ENCODE results near the gene HNRNPK. TPM values are rescaled to one million over a fixed set of nuclear protein-coding genes. Genes with fewer than 3 reads are reported as not detected.
A peak's percentile ranks its signal among the peaks of the same experiment; 100 is the strongest.

The HNRNPK gene
- total and polyA plus RNA-seq, 2 of the 13 experiments (the other 11 are each of a cell fraction or from before 2014, with no cell fraction given) = 321 to 712 TPM

DNA sequence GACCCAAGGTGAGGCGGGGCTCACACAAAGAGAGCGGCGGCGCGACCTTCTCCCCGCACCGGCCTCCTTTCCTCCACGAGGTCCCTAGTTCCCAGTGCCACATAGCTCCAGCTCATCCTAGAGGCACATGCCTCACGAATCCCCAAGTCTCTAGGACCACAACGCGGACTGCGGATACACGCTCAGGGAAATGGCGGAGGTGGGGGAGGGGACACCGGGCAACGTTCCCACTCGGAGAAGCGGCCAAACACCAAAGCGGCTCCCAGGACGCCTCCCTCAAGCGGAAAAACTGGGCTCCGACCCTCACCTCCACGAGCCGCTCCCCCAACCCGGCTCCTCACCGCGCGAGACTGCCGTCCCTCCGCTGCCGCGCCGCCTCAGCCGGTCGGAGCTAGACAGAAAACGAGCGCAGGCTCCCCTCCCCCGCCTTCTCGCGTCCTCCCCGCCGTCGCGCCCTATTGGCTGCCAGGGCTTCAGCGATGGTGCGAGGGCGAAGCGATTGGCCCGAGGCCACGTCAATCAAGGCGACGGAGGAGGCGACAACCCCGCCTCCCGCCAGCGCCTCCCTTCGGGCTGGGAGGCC, at the start of gene HNRNPK (continued):
- TF ChIP-seq TOE1 (CRISPR knock-in tag; IDR thresholded peaks at IDR 0.05) = no peak; the same call in 1 of the 2 replicates
- TF ChIP-seq, protein P1, sequence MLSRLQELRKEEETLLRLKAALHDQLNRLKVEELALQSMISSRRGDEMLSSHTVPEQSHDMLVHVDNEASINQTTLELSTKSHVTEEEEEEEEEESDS (CRISPR knock-in tag; IDR thresholded peaks at IDR 0.05; ENCODE audit: borderline replicate concordance) = no peak
- TF ChIP-seq ZFP62 (CRISPR knock-in tag; IDR thresholded peaks at IDR 0.05) = no peak
- TF ChIP-seq HOXA7 (CRISPR knock-in tag; IDR thresholded peaks at IDR 0.05) = 0 out of 2 replicates have a peak, but pooled peaks have one; percentile 15
- TF ChIP-seq DPF2 (CRISPR knock-in tag; IDR thresholded peaks at IDR 0.05; ENCODE audit: borderline replicate concordance, low read depth) = no peak
- no peak for TF ChIP-seq ZNF530 (CRISPR knock-in tag; IDR thresholded peaks at IDR 0.05; ENCODE audit: low read depth)
- TF ChIP-seq ZNF572 (CRISPR knock-in tag; IDR thresholded peaks at IDR 0.05) = no peak
- TF ChIP-seq HIC2 (CRISPR knock-in tag; IDR thresholded peaks at IDR 0.05; ENCODE audit: low read depth) = peak; percentile 12
- TF ChIP-seq REL (CRISPR knock-in tag; conservative IDR thresholded peaks at IDR 0.05) = no peak
- TF ChIP-seq NAIF1 (CRISPR knock-in tag; IDR thresholded peaks at IDR 0.05; ENCODE audit: borderline replicate concordance) = no peak
- no peak for TF ChIP-seq GPBP1L1 (CRISPR knock-in tag; IDR thresholded peaks at IDR 0.05)
- no peak for TF ChIP-seq KLF15 (CRISPR knock-in tag; IDR thresholded peaks at IDR 0.05; ENCODE audit: borderline replicate concordance)
- TF ChIP-seq, protein P2, sequence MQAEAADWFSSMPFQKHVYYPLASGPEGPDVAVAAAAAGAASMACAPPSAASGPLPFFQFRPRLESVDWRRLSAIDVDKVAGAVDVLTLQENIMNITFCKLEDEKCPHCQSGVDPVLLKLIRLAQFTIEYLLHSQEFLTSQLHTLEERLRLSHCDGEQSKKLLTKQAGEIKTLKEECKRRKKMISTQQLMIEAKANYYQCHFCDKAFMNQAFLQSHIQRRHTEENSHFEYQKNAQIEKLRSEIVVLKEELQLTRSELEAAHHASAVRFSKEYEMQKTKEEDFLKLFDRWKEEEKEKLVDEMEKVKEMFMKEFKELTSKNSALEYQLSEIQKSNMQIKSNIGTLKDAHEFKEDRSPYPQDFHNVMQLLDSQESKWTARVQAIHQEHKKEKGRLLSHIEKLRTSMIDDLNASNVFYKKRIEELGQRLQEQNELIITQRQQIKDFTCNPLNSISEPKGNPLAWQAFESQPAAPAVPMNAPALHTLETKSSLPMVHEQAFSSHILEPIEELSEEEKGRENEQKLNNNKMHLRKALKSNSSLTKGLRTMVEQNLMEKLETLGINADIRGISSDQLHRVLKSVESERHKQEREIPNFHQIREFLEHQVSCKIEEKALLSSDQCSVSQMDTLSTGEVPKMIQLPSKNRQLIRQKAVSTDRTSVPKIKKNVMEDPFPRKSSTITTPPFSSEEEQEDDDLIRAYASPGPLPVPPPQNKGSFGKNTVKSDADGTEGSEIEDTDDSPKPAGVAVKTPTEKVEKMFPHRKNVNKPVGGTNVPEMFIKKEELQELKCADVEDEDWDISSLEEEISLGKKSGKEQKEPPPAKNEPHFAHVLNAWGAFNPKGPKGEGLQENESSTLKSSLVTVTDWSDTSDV (CRISPR knock-in tag; IDR thresholded peaks at IDR 0.05) = peak; percentile 44; the same call in 1 of the 2 replicates
- TF ChIP-seq MAFF (IDR thresholded peaks at IDR 0.05; ENCODE audit: low read depth, low read length) = no peak
- TF ChIP-seq ZFP36L2 (CRISPR knock-in tag; IDR thresholded peaks at IDR 0.05) = no peak
- no peak for TF ChIP-seq ZNF326 (CRISPR knock-in tag; IDR thresholded peaks at IDR 0.05; ENCODE audit: borderline replicate concordance)
- TF ChIP-seq ZSCAN20 (CRISPR knock-in tag; IDR thresholded peaks at IDR 0.05; ENCODE audit: borderline replicate concordance) = 0 out of 2 replicates have a peak, but pooled peaks have one; percentile 41
- peak; percentile 56; the same call in 1 of the 2 replicates for TF ChIP-seq ZNF83 (CRISPR knock-in tag; IDR thresholded peaks at IDR 0.05; ENCODE audit: borderline replicate concordance)
- TF ChIP-seq, protein P3, sequence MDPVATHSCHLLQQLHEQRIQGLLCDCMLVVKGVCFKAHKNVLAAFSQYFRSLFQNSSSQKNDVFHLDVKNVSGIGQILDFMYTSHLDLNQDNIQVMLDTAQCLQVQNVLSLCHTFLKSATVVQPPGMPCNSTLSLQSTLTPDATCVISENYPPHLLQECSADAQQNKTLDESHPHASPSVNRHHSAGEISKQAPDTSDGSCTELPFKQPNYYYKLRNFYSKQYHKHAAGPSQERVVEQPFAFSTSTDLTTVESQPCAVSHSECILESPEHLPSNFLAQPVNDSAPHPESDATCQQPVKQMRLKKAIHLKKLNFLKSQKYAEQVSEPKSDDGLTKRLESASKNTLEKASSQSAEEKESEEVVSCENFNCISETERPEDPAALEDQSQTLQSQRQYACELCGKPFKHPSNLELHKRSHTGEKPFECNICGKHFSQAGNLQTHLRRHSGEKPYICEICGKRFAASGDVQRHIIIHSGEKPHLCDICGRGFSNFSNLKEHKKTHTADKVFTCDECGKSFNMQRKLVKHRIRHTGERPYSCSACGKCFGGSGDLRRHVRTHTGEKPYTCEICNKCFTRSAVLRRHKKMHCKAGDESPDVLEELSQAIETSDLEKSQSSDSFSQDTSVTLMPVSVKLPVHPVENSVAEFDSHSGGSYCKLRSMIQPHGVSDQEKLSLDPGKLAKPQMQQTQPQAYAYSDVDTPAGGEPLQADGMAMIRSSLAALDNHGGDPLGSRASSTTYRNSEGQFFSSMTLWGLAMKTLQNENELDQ (CRISPR knock-in tag; IDR thresholded peaks at IDR 0.05; ENCODE audit: borderline replicate concordance) = no peak
- TF ChIP-seq MBNL3 (CRISPR knock-in tag; conservative IDR thresholded peaks at IDR 0.05) = no peak
- no peak for TF ChIP-seq FLYWCH1 (CRISPR knock-in tag; IDR thresholded peaks at IDR 0.05)
- TF ChIP-seq SSRP1 (CRISPR knock-in tag; IDR thresholded peaks at IDR 0.05) = peak; percentile 89

All from HepG2 (cell line).